Activated CD4-positive, CD25-positive, alpha-beta regulatory T cell treated with anti-CD3 and anti-CD28 coated beads, Interleukin-2, amount 50 U/mL, for 72 hours (primary cell): ENCODE measurements around the gene AOPEP.
A peak's percentile ranks its signal among the peaks of the same experiment; 100 is the strongest.

Experiments used
- DNase-seq: peaks from one replicate; pipeline ENCODE4 v3.0.0; 2021

Gene AOPEP

DNA sequence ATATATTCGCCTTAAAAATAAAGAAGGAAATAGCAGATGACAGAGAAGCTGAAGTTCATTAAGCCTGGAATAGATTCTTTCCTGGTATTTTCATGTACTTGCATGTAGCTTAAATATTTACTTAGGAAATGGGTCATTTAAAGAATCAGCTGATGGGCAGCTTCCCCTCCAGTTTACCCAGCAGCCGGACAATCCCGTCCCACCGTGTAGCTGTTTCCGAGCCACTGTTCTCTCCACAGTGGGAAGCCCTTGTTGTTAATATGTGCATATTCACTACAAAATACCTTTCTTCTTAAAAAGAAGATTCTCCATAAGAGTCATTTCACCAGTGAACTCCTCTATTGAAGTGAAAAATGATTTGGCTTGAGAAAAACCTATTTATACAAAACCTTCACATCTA is 404.0 kb downstream of the AOPEP start:
- DNase-seq, result no peak

GRCh38 chr9:95131023-95131943 is 404.8 kb downstream of the AOPEP start:
- DNase-seq, result peak; percentile 34

- no peak for DNase-seq
These were observed 406.1 kb downstream of the AOPEP start for GRCh38 chr9:95132366-95133324.

DNA sequence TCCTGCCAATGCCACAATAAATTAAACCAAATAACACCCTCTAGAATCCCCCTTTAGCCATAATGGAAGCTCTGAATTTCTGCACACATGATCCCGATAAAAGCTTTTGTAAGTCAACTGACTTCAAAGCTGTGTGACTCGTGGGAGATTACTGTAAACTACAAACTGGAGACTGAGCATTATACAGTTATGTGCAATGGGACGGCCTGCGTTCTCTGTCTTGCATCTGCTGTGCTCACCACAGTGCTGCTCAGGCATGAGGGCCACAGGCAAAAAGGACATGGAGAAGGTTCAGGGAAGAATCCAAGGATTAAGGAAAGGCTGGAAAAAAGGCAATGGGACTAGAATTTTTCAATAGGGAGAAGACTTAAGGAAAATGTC is 406.8 kb downstream of the AOPEP start:
- no peak for DNase-seq

GRCh38 chr9:95134457-95134881 is 408.0 kb downstream of the AOPEP start:
- no peak for DNase-seq

DNA sequence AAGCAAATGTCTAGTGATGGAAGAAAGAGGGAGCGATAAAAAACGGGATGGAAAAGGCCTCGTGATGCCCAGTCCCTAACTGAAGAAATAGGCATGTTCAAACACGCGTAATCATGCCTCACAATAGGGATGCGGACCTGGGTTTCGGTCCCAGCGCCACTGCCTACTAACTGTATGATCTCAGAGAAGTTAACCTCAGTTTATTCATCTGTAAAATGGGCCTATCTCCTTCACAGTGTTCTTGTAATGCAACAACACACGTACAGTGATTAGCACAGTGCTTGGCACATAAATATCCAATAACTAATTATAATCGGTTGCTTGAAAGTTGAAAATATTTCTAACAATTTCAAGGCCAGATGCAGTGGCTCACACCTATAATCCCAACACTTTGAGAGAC is 409.3 kb downstream of the AOPEP start:
- DNase-seq, result no peak
